Activated gamma-delta T cell treated with anti-CD3 and anti-CD28 coated beads, Interleukin-2, amount 50 U/mL, for 16 hours (primary cell): ENCODE data around the gene ZNF579.

Experiments
- DNase-seq: peaks from one replicate; pipeline ENCODE4 v3.0.0-alpha.2; 2020; ENCODE audit warnings: low read depth

The ZNF579 gene

GRCh38 chr19:55611983-55612645 is 31.5 kb upstream of the ZNF579 start:
- no peak for DNase-seq

GRCh38 chr19:55611300-55611982 is 30.8 kb upstream of the ZNF579 start:
- no peak for DNase-seq

- DNase-seq = no peak
Observed at GRCh38 chr19:55609326-55609725, 28.7 kb upstream of the ZNF579 start.

- no peak for DNase-seq
Observed at GRCh38 chr19:55606817-55607216, 26.2 kb upstream of the ZNF579 start.

GRCh38 chr19:55606471-55606787 is 25.8 kb upstream of the ZNF579 start:
- DNase-seq = no peak

GRCh38 chr19:55605637-55606470 is 25.2 kb upstream of the ZNF579 start, which contains the start of gene ZNF865:
Gene ZNF865 (plus strand): TSS chr19:55605647. CDS start chr19:55613619, 7,972 bp downstream.
- DNase-seq = peak; percentile 54

GRCh38 chr19:55605207-55605636 is 24.6 kb upstream of the ZNF579 start:
- peak; percentile 97 for DNase-seq

- no peak for DNase-seq
Observed at GRCh38 chr19:55603581-55604292, 23.1 kb upstream of the ZNF579 start.

- no peak for DNase-seq
Observed at GRCh38 chr19:55603115-55603514, 22.5 kb upstream of the ZNF579 start.

GRCh38 chr19:55602104-55603001 is 21.7 kb upstream of the ZNF579 start:
- DNase-seq = no peak

GRCh38 chr19:55601084-55601483 is 20.4 kb upstream of the ZNF579 start:
- DNase-seq = no peak

- no peak for DNase-seq
Observed at GRCh38 chr19:55600662-55601028, 20.0 kb upstream of the ZNF579 start.

GRCh38 chr19:55599842-55600661 is 19.4 kb upstream of the ZNF579 start, which contains the start of gene ZNF524:
Gene ZNF524 (plus strand): TSS chr19:55600288. CDS start chr19:55602113, 1,825 bp downstream.
- DNase-seq = peak; percentile 68

- DNase-seq = peak; percentile 91
Observed at GRCh38 chr19:55599468-55599841, 18.8 kb upstream of the ZNF579 start, which contains the start of gene FIZ1. Gene FIZ1 (minus strand): TSS chr19:55599517. CDS start chr19:55597865, 1,652 bp downstream.

- peak; percentile 86 for DNase-seq
Observed at GRCh38 chr19:55598719-55599467, 18.2 kb upstream of the ZNF579 start.

- DNase-seq = no peak
Observed at GRCh38 chr19:55598034-55598433, 17.4 kb upstream of the ZNF579 start.

GRCh38 chr19:55597501-55597921 is 16.9 kb upstream of the ZNF579 start:
- no peak for DNase-seq

- no peak for DNase-seq
Observed at GRCh38 chr19:55596304-55596703, 15.7 kb upstream of the ZNF579 start.

GRCh38 chr19:55594996-55595545 is 14.4 kb upstream of the ZNF579 start:
- DNase-seq = no peak
